Measurements from ENCODE around the gene SMARCD1. TPM values are rescaled to one million over a fixed set of nuclear protein-coding genes. Genes with fewer than 3 reads are reported as not detected.

SMARCD1 gene
- total RNA-seq, 1 donor from 2014 or later, result 44.0 TPM

DNA sequence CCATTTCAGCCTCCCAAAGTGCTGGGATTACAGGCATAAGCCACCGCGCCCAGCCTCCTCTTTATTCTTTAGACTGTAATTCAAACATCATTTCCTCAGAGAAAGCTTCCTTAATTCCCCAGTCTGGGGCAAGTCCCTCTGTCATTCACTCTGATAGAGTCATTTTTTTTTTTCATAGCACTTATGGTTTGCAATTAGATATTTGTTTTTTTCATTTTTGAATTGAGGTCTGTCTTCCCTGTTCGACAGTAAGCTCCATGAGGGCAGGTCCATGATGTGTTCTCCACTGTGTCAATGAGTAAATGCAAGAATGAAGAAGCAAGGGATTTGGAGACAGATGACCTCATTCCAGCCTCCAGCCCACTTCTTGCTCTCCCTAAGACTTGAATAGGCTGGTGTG is 15.6 kb upstream of the SMARCD1 start:
- intact Hi-C loops (cut with DNase I), result no loop called here
- H3K27ac ChIP-seq, result no peak overlapping the region
- no peaks in the 10 kb centered on the region for H3K27me3 ChIP-seq
- TF ChIP-seq, protein P1, sequence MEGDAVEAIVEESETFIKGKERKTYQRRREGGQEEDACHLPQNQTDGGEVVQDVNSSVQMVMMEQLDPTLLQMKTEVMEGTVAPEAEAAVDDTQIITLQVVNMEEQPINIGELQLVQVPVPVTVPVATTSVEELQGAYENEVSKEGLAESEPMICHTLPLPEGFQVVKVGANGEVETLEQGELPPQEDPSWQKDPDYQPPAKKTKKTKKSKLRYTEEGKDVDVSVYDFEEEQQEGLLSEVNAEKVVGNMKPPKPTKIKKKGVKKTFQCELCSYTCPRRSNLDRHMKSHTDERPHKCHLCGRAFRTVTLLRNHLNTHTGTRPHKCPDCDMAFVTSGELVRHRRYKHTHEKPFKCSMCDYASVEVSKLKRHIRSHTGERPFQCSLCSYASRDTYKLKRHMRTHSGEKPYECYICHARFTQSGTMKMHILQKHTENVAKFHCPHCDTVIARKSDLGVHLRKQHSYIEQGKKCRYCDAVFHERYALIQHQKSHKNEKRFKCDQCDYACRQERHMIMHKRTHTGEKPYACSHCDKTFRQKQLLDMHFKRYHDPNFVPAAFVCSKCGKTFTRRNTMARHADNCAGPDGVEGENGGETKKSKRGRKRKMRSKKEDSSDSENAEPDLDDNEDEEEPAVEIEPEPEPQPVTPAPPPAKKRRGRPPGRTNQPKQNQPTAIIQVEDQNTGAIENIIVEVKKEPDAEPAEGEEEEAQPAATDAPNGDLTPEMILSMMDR (IDR thresholded peaks at IDR 0.05), result no peak
- no peak overlapping the region for H3K4me3 ChIP-seq
- ATAC-seq, result no peak
- no peak for DNase-seq
- H3K9me3 ChIP-seq, result no peaks in the 10 kb centered on the region
- no peaks in the 10 kb centered on the region for H3K36me3 ChIP-seq
- no peaks in the 10 kb centered on the region for H3K4me1 ChIP-seq

DNA sequence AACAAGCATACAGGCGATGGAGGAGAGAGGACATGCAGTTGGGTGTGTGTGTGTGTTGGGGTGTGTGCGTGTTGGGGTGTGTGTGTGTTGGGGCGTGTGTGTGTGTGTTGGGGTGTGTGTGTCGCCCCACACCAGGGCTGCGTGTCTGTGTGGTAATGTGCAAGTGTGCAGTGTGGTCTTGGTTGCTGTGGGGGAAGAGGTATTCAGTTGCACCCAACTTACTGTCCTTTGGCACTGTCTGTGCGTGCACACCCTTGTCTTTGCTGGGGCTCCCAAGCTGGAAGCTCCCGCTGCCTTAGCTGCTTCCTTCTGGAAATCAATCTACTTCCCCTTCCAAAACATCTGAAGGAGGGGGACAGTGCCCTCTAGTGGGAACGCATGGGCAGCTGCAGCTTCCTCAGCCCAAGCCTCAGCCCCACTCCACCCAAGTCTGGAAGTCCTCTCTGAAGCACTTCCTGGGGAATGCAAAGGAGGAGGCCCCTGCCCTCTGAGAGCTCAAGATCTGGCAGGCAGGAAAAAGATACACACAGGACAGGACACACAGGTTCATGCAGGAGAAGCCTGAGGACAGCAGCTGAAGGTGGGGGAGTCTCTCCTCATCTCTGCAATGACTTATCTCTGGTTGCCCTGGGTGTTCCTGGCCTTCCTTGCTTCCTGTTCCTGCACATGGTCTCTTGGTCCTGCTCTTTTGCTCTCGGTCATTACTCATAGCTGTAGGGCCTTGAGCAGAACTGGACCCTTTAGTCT is 14.7 kb upstream of the SMARCD1 start:
- intact Hi-C loops (cut with DNase I), result loop anchor here (5.0 to 10.0 kb wide), 2 partner anchors 103 to 104 kb away; no protein-coding TSS in a partner anchor

DNA sequence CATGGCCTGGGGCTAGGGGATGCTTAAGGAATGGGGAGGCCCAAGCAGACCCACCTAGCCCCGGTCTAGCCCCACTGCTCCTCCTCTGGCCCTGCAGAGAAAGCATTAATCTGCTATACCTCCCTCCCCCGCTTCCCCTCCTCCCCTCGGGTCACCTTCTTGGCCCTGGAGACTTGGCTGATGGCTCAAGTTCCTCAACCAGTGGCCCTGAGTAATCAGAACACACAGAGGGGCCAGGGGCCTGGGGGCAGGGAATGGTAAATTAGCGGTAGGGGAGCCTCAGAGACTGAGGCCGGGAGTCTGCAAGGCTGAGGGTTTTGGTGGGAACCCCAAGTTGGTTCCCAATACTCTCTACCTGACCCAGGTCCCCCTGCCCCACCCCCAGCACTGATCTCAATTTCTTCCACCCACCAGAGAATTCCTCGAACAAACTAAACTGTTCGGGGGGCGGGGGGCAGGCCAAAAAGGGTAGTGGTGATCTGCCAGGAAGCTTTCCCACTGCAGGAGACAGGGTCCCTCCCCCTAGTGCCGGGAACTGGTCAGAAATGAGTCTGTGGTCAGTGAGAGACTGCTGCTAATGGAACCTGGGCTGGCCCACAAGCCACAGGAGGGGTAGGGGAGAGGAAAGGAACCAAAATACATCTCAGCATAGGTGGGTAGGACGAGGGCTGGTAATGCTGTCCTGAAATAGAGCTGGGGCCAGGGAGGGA is 12.8 kb upstream of the SMARCD1 start:
- H3K9me3 ChIP-seq, result no peaks in the 10 kb centered on the region
- H3K4me1 ChIP-seq, result no peaks in the 10 kb centered on the region
- ATAC-seq, result no peak
- intact Hi-C loops (cut with DNase I), result loop anchor here (5.0 to 10.0 kb wide), 2 partner anchors 102 to 105 kb away; no protein-coding TSS in a partner anchor
- no peaks in the 10 kb centered on the region for H3K36me3 ChIP-seq
- no peak for DNase-seq
- H3K27ac ChIP-seq, result no peak overlapping the region
- no peak overlapping the region for H3K4me3 ChIP-seq
- TF ChIP-seq, protein P1 (IDR thresholded peaks at IDR 0.05), result no peak
- H3K27me3 ChIP-seq, result no peaks in the 10 kb centered on the region

More for the DNA sequence above, 14.7 kb upstream of the SMARCD1 start:
- no peaks in the 10 kb centered on the region for H3K4me1 ChIP-seq
- DNase-seq (peak; percentile 86), ATAC-seq (peak; percentile 89)
- H3K36me3 ChIP-seq, result no peaks in the 10 kb centered on the region
- no peak overlapping the region for H3K4me3 ChIP-seq
- H3K27ac ChIP-seq, result no peak overlapping the region
- no peaks in the 10 kb centered on the region for H3K9me3 ChIP-seq
- TF ChIP-seq, protein P1 (IDR thresholded peaks at IDR 0.05), result peak; percentile 97
- no peaks in the 10 kb centered on the region for H3K27me3 ChIP-seq

DNA sequence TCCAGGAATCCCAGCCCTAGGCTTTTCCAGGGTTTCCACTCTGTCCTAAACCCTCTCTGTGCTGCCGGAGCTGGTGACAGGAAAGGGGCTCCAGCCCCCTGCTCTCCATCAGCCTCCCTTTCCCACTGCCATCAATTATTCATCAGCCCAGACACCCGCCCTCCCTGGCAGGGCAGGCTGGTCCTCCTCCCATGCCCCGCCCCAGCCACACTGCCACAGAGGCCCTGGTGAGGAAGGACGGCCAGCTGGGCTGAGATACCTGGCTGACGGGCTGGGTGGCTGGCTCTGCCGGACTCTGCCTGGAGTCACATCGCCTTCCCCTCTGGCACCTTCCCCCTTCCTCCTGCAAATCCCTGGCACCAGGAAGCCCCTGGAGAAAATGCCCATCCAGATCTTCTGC is 11.9 kb upstream of the SMARCD1 start:
- no peak for ATAC-seq
- H3K27ac ChIP-seq, result no peak overlapping the region
- no peak for DNase-seq
- TF ChIP-seq, protein P1 (IDR thresholded peaks at IDR 0.05), result no peak
- no peaks in the 10 kb centered on the region for H3K9me3 ChIP-seq
- H3K4me1 ChIP-seq, result no peaks in the 10 kb centered on the region
- no peaks in the 10 kb centered on the region for H3K36me3 ChIP-seq
- H3K4me3 ChIP-seq, result no peak overlapping the region
- no peaks in the 10 kb centered on the region for H3K27me3 ChIP-seq
- intact Hi-C loops (cut with DNase I), result loop anchor here (5.0 to 10.0 kb wide), 2 partner anchors 102 to 106 kb away; no protein-coding TSS in a partner anchor

DNA sequence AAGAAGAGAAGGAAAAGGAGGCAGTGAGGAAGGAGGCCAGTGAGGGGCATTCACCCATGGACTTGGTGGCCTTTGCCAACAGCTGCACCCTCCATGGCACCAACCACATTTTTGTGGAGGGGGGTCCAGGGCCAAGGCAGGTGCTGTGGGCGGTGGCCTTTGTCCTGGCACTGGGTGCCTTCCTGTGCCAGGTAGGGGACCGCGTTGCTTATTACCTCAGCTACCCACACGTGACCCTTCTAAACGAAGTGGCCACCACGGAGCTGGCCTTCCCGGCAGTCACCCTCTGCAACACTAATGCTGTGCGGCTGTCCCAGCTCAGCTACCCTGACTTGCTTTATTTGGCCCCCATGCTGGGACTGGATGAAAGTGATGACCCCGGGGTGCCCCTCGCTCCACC is 11.4 kb upstream of the SMARCD1 start:
- DNase-seq, result no peak
- Histone ChIP-seq H3K27me3 (no peaks in the 10 kb centered on the region), H3K36me3 (no peaks in the 10 kb centered on the region), H3K4me1 (no peaks in the 10 kb centered on the region), H3K9me3 (no peaks in the 10 kb centered on the region), H3K4me3 (no peak overlapping the region), H3K27ac (no peak overlapping the region)
- intact Hi-C loops (cut with DNase I), result loop anchor here (5.0 to 10.0 kb wide), 2 partner anchors 101 to 106 kb away; no protein-coding TSS in a partner anchor
- TF ChIP-seq, protein P1 (IDR thresholded peaks at IDR 0.05), result no peak
- no peak for ATAC-seq
